Activated T-helper 17 cell treated with anti-CD3 and anti-CD28 coated beads, Interleukin-2, amount 50 U/mL, for 72 hours (primary cell): ENCODE results near the gene WDR7. TPM values are rescaled to one million over a fixed set of nuclear protein-coding genes. Genes with fewer than 3 reads are reported as not detected.

Source experiments
- ATAC-seq: fragments of 150-1000 bp; cut with Tn5 transposase; replicated peaks from 2 replicates; pipeline ENCODE4 v1.10.0; 2021; ENCODE audit warnings: mild to moderate bottlenecking, moderate library complexity
- H3K27ac Mint-ChIP-seq: one replicate; pipeline ENCODE4 v1.8.0; 2022; ENCODE audit warnings: mixed read lengths
- H3K27me3 Mint-ChIP-seq: one replicate; pipeline ENCODE4 v1.8.0; 2022; ENCODE audit warnings: mixed read lengths
- H3K36me3 Mint-ChIP-seq: one replicate; pipeline ENCODE4 v1.8.0; 2022; ENCODE audit warnings: low read depth, mild to moderate bottlenecking, mixed read lengths
- H3K4me1 Mint-ChIP-seq: one replicate; pipeline ENCODE4 v1.8.0; 2022; ENCODE audit warnings: mixed read lengths
- H3K4me3 Mint-ChIP-seq: one replicate; pipeline ENCODE4 v1.8.0; 2022; ENCODE audit warnings: mild to moderate bottlenecking, mixed read lengths
- H3K9me3 Mint-ChIP-seq: one replicate; pipeline ENCODE4 v1.8.0; 2022; ENCODE audit warnings: mixed read lengths
- total RNA-seq, 2 donors: library from RNA; stranded (reverse); gene quantifications; one replicate each; pipeline ENCODE4 v1.2.3, GENCODE V29; 2022

The WDR7 gene
- total RNA-seq, 2 donors from 2014 or later = 24.9 to 27.4 TPM

- Mint-ChIP-seq H3K27me3 (no peaks in the 10 kb centered on the region), H3K4me1 (no peaks in the 10 kb centered on the region), H3K36me3 (peaks cover 10% of the 10 kb centered on the region), H3K27ac (no peak overlapping the region), H3K4me3 (no peak overlapping the region), H3K9me3 (no peaks in the 10 kb centered on the region)
- ATAC-seq = no peak
These were observed 302.5 kb downstream of the WDR7 start for GRCh38 chr18:56953428-56954198.

GRCh38 chr18:56955490-56955889, 304.3 kb downstream of the WDR7 start:
- Mint-ChIP-seq H3K9me3 (no peaks in the 10 kb centered on the region), H3K36me3 (peaks cover 3% of the 10 kb centered on the region), H3K4me1 (no peaks in the 10 kb centered on the region), H3K27me3 (no peaks in the 10 kb centered on the region), H3K27ac (no peak overlapping the region), H3K4me3 (no peak overlapping the region)
- ATAC-seq = no peak

- no peaks in the 10 kb centered on the region for H3K4me1 Mint-ChIP-seq
- H3K9me3 Mint-ChIP-seq = no peaks in the 10 kb centered on the region
- no peak overlapping the region for H3K4me3 Mint-ChIP-seq
- H3K36me3 Mint-ChIP-seq = peaks cover 20% of the 10 kb centered on the region
- no peak for ATAC-seq
- no peak overlapping the region for H3K27ac Mint-ChIP-seq
- H3K27me3 Mint-ChIP-seq = no peaks in the 10 kb centered on the region
These were observed 308.0 kb downstream of the WDR7 start for GRCh38 chr18:56959120-56959519.

GRCh38 chr18:56962322-56962721, 311.2 kb downstream of the WDR7 start:
- H3K27me3 Mint-ChIP-seq = no peaks in the 10 kb centered on the region
- H3K9me3 Mint-ChIP-seq = no peaks in the 10 kb centered on the region
- no peak for ATAC-seq
- peaks cover 29% of the 10 kb centered on the region for H3K36me3 Mint-ChIP-seq
- no peak overlapping the region for H3K27ac Mint-ChIP-seq
- no peak overlapping the region for H3K4me3 Mint-ChIP-seq
- no peaks in the 10 kb centered on the region for H3K4me1 Mint-ChIP-seq

GRCh38 chr18:56967035-56967434, 315.9 kb downstream of the WDR7 start:
- H3K27me3 Mint-ChIP-seq = no peaks in the 10 kb centered on the region
- H3K27ac Mint-ChIP-seq = no peak overlapping the region
- H3K36me3 Mint-ChIP-seq = peaks cover 31% of the 10 kb centered on the region
- ATAC-seq = no peak
- no peak overlapping the region for H3K4me3 Mint-ChIP-seq
- H3K4me1 Mint-ChIP-seq = no peaks in the 10 kb centered on the region
- H3K9me3 Mint-ChIP-seq = no peaks in the 10 kb centered on the region

GRCh38 chr18:56973487-56973886, 322.3 kb downstream of the WDR7 start:
- Mint-ChIP-seq H3K4me1 (no peaks in the 10 kb centered on the region), H3K4me3 (no peak overlapping the region), H3K27me3 (no peaks in the 10 kb centered on the region), H3K9me3 (no peaks in the 10 kb centered on the region), H3K27ac (no peak overlapping the region), H3K36me3 (peaks cover 25% of the 10 kb centered on the region)
- no peak for ATAC-seq

- Mint-ChIP-seq H3K4me3 (no peak overlapping the region), H3K4me1 (no peaks in the 10 kb centered on the region), H3K27me3 (no peaks in the 10 kb centered on the region), H3K27ac (peak overlapping the region; percentile 32), H3K9me3 (no peaks in the 10 kb centered on the region), H3K36me3 (peaks cover 25% of the 10 kb centered on the region)
- no peak for ATAC-seq
These were observed 323.0 kb downstream of the WDR7 start for GRCh38 chr18:56974141-56974540.

- Mint-ChIP-seq H3K27me3 (no peaks in the 10 kb centered on the region), H3K9me3 (no peaks in the 10 kb centered on the region), H3K4me1 (no peaks in the 10 kb centered on the region), H3K4me3 (no peak overlapping the region), H3K36me3 (peaks cover 25% of the 10 kb centered on the region), H3K27ac (no peak overlapping the region)
- no peak for ATAC-seq
These were observed 324.1 kb downstream of the WDR7 start for GRCh38 chr18:56975276-56975675.

GRCh38 chr18:56977309-56977708, 326.1 kb downstream of the WDR7 start:
- H3K4me1 Mint-ChIP-seq = peaks cover 4% of the 10 kb centered on the region
- no peak overlapping the region for H3K4me3 Mint-ChIP-seq
- no peaks in the 10 kb centered on the region for H3K9me3 Mint-ChIP-seq
- H3K36me3 Mint-ChIP-seq = peaks cover 19% of the 10 kb centered on the region
- no peak for ATAC-seq
- no peaks in the 10 kb centered on the region for H3K27me3 Mint-ChIP-seq
- H3K27ac Mint-ChIP-seq = no peak overlapping the region

GRCh38 chr18:56977771-56978170, 326.6 kb downstream of the WDR7 start:
- no peak overlapping the region for H3K27ac Mint-ChIP-seq
- no peak for ATAC-seq
- H3K4me1 Mint-ChIP-seq = peaks cover 4% of the 10 kb centered on the region
- H3K9me3 Mint-ChIP-seq = no peaks in the 10 kb centered on the region
- peaks cover 17% of the 10 kb centered on the region for H3K36me3 Mint-ChIP-seq
- H3K4me3 Mint-ChIP-seq = no peak overlapping the region
- no peaks in the 10 kb centered on the region for H3K27me3 Mint-ChIP-seq

- H3K36me3 Mint-ChIP-seq = peaks cover 4% of the 10 kb centered on the region
- no peak for ATAC-seq
- no peaks in the 10 kb centered on the region for H3K9me3 Mint-ChIP-seq
- H3K27ac Mint-ChIP-seq = no peak overlapping the region
- no peaks in the 10 kb centered on the region for H3K27me3 Mint-ChIP-seq
- peaks cover 4% of the 10 kb centered on the region for H3K4me1 Mint-ChIP-seq
- no peak overlapping the region for H3K4me3 Mint-ChIP-seq
These were observed 329.0 kb downstream of the WDR7 start for GRCh38 chr18:56980151-56980550.

GRCh38 chr18:56982766-56983165, 331.6 kb downstream of the WDR7 start:
- H3K27me3 Mint-ChIP-seq = no peaks in the 10 kb centered on the region
- peaks cover 4% of the 10 kb centered on the region for H3K4me1 Mint-ChIP-seq
- H3K36me3 Mint-ChIP-seq = no peaks in the 10 kb centered on the region
- no peak overlapping the region for H3K4me3 Mint-ChIP-seq
- H3K27ac Mint-ChIP-seq = no peak overlapping the region
- no peaks in the 10 kb centered on the region for H3K9me3 Mint-ChIP-seq
- ATAC-seq = peak; percentile 12

GRCh38 chr18:56983275-56983992, 332.3 kb downstream of the WDR7 start:
- H3K27me3 Mint-ChIP-seq = no peaks in the 10 kb centered on the region
- H3K4me1 Mint-ChIP-seq = peaks cover 4% of the 10 kb centered on the region
- H3K36me3 Mint-ChIP-seq = no peaks in the 10 kb centered on the region
- no peak for ATAC-seq
- no peaks in the 10 kb centered on the region for H3K9me3 Mint-ChIP-seq
- H3K27ac Mint-ChIP-seq = no peak overlapping the region
- no peak overlapping the region for H3K4me3 Mint-ChIP-seq

- ATAC-seq = no peak
- no peak overlapping the region for H3K27ac Mint-ChIP-seq
- H3K4me1 Mint-ChIP-seq = peaks cover 4% of the 10 kb centered on the region
- no peaks in the 10 kb centered on the region for H3K9me3 Mint-ChIP-seq
- no peaks in the 10 kb centered on the region for H3K27me3 Mint-ChIP-seq
- H3K4me3 Mint-ChIP-seq = no peak overlapping the region
- no peaks in the 10 kb centered on the region for H3K36me3 Mint-ChIP-seq
These were observed 333.6 kb downstream of the WDR7 start for GRCh38 chr18:56984731-56985130.

GRCh38 chr18:56986829-56987228, 335.7 kb downstream of the WDR7 start:
- Mint-ChIP-seq H3K27me3 (no peaks in the 10 kb centered on the region), H3K36me3 (no peaks in the 10 kb centered on the region), H3K9me3 (no peaks in the 10 kb centered on the region), H3K4me1 (no peaks in the 10 kb centered on the region), H3K27ac (no peak overlapping the region), H3K4me3 (no peak overlapping the region)
- no peak for ATAC-seq
